VCaP (cell line): ENCODE data around the gene TIGIT.

Experiments used
- H3K27ac ChIP-seq: fragments of 450-650 bp; 2 replicates; pipeline ENCODE4 v1.5.1; 2017
- TF ChIP-seq, protein P1 (sequence below): fragments of 450-650 bp; conservative IDR thresholded peaks from 2 replicates; pipeline ENCODE4 v1.5.1; 2017; ENCODE audit warnings: mild to moderate bottlenecking, moderate library complexity

TIGIT gene

GRCh38 chr3:114295946-114296345 lies 2.1 kb downstream of the TIGIT start:
- H3K27ac ChIP-seq, result no peak overlapping the region
- TF ChIP-seq, protein P1, sequence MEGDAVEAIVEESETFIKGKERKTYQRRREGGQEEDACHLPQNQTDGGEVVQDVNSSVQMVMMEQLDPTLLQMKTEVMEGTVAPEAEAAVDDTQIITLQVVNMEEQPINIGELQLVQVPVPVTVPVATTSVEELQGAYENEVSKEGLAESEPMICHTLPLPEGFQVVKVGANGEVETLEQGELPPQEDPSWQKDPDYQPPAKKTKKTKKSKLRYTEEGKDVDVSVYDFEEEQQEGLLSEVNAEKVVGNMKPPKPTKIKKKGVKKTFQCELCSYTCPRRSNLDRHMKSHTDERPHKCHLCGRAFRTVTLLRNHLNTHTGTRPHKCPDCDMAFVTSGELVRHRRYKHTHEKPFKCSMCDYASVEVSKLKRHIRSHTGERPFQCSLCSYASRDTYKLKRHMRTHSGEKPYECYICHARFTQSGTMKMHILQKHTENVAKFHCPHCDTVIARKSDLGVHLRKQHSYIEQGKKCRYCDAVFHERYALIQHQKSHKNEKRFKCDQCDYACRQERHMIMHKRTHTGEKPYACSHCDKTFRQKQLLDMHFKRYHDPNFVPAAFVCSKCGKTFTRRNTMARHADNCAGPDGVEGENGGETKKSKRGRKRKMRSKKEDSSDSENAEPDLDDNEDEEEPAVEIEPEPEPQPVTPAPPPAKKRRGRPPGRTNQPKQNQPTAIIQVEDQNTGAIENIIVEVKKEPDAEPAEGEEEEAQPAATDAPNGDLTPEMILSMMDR, result no peak

- TF ChIP-seq, protein P1, result peak; percentile 75
- H3K27ac ChIP-seq, result no peak overlapping the region
Measured at GRCh38 chr3:114299421-114299820, 5.6 kb downstream of the TIGIT start.

GRCh38 chr3:114299941-114300624 lies 6.3 kb downstream of the TIGIT start:
- TF ChIP-seq, protein P1, result no peak
- H3K27ac ChIP-seq, result no peak overlapping the region

- no peak overlapping the region for H3K27ac ChIP-seq
- TF ChIP-seq, protein P1, result no peak
Measured at GRCh38 chr3:114307222-114307830, 13.5 kb downstream of the TIGIT start.

DNA sequence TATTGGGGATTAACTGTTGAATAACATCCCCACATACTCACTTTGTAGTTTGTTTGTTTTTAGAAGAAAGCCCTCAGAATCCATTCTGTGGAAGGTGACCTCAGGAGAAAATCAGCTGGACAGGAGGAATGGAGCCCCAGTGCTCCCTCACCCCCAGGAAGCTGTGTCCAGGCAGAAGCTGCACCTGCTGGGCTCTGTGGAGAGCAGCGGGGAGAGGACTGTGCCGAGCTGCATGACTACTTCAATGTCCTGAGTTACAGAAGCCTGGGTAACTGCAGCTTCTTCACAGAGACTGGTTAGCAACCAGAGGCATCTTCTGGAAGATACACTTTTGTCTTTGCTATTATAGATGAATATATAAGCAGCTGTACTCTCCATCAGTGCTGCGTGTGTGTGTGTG lies 14.0 kb downstream of the TIGIT start:
- TF ChIP-seq, protein P1, result no peak
- H3K27ac ChIP-seq, result no peak overlapping the region

GRCh38 chr3:114308377-114308776 lies 14.5 kb downstream of the TIGIT start:
- no peak overlapping the region for H3K27ac ChIP-seq
- TF ChIP-seq, protein P1, result no peak

- H3K27ac ChIP-seq, result no peak overlapping the region
- TF ChIP-seq, protein P1, result no peak
Measured at GRCh38 chr3:114308830-114309229, 15.0 kb downstream of the TIGIT start.
